HUES64 (cell line): ENCODE data around the gene NHLRC2.

Experiments
- H3K27ac ChIP-seq: 2 replicates; pipeline ENCODE4 v1.7.0; 2013; ENCODE audit warnings: low read depth, low read length, inconsistent platforms
- H3K27me3 ChIP-seq: 2 replicates; pipeline ENCODE4 v1.6.1; 2013; ENCODE audit warnings: mild to moderate bottlenecking, low read length; ENCODE audit not compliant: insufficient read depth
- H3K36me3 ChIP-seq: 2 replicates; pipeline ENCODE4 v1.6.1; 2013; ENCODE audit warnings: mild to moderate bottlenecking, low read length; ENCODE audit not compliant: insufficient read depth
- H3K4me1 ChIP-seq: 2 replicates; pipeline ENCODE4 v1.6.1; 2013; ENCODE audit warnings: mild to moderate bottlenecking, low read length, moderate library complexity; ENCODE audit not compliant: insufficient read depth
- H3K4me3 ChIP-seq: 2 replicates; pipeline ENCODE4 v1.5.1; 2013; ENCODE audit warnings: mild to moderate bottlenecking, low read length, moderate library complexity
- H3K9ac ChIP-seq: 2 replicates; pipeline ENCODE4 v1.6.1; 2013; ENCODE audit warnings: mild to moderate bottlenecking, low read depth, low read length
- H3K9me3 ChIP-seq: 2 replicates; pipeline ENCODE4 v1.6.1; 2013; ENCODE audit warnings: low read depth, low read length; ENCODE audit not compliant: insufficient read depth
- WGBS: fragments of 150-250, 120-280 bp; methylation state at CpG from one replicate; pipeline ENCODE4 v1.1.7; 2013; ENCODE audit warnings: missing lambda C conversion rate; 5-methylcytosine and 5-hydroxymethylcytosine counted together

The NHLRC2 gene

DNA sequence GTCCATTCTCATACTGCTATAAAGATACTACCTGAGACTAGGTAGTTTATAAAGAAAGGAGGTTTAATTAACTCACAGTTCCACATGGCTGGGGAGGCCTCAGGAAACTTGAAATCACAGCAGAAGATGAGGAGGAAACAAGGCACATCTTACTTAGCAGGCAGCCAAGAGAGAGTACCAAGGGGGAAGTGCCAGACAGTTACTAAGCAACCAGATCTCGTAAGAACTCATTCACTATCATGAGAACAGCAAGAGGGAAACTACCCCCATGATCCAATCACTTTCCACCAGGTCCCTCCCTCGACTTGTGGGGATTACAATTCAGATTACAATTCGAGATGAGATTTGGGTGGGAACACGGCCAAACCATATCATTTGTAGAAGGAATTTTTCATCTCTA is 36.3 kb downstream of the NHLRC2 start:
- H3K9me3 ChIP-seq = no peaks in the 10 kb centered on the region
- H3K4me3 ChIP-seq = no peak overlapping the region
- WGBS = 90% methylated on average over 2 of the region's 4 CpGs
- H3K36me3 ChIP-seq = peaks cover 59% of the 10 kb centered on the region
- no peak overlapping the region for H3K27ac ChIP-seq
- no peaks in the 10 kb centered on the region for H3K27me3 ChIP-seq
- no peaks in the 10 kb centered on the region for H3K4me1 ChIP-seq
- no peak overlapping the region for H3K9ac ChIP-seq

DNA sequence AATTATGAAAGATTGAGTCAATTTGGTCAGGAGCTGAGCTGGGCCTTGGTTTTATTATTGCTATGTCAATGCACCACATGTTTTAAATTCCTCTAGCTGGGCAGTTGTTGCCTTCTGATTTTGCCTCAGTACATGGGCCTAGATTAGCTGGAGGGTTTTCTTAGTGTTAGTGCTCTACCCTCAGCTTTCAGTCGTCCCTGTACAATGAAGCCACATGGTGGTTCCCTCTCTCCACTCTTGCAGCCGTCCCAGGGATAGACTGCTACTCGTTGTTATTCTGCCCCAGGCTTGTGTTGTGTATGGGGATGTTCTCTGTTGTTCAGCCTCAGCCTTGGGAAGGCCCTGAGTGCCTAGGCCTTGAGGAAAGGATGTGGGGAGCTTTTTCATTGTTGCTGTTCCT is 37.0 kb downstream of the NHLRC2 start:
- Histone ChIP-seq H3K36me3 (peaks cover 53% of the 10 kb centered on the region), H3K27me3 (no peaks in the 10 kb centered on the region), H3K9ac (no peak overlapping the region), H3K9me3 (no peaks in the 10 kb centered on the region), H3K4me3 (no peak overlapping the region), H3K27ac (no peak overlapping the region), H3K4me1 (no peaks in the 10 kb centered on the region)
- WGBS = 94% methylated on average over 3 of the region's 3 CpGs

DNA sequence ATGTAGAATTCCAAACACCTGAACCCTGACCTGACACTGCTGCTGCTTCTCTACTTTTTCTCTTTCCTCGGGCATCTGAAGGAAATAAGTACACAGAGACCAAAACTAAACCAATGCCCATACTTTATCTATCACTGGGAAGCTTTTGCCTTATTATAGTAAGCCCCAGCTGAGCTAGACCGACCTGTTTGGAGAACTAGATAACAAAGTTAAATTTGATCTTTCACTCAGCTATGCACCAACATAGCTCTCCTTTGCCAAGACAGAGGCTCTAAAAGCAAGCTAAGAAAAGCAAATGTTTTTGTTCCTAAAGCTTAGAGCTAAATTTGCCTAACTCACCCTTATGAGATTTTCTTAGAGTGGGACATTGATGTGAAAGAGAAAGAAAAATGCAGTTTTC is 39.1 kb downstream of the NHLRC2 start:
- no peaks in the 10 kb centered on the region for H3K9me3 ChIP-seq
- H3K27me3 ChIP-seq = no peaks in the 10 kb centered on the region
- H3K9ac ChIP-seq = no peak overlapping the region
- H3K4me1 ChIP-seq = no peaks in the 10 kb centered on the region
- no peak overlapping the region for H3K4me3 ChIP-seq
- H3K36me3 ChIP-seq = peaks cover 48% of the 10 kb centered on the region
- 88% methylated on average over 2 of the region's 2 CpGs for WGBS
- H3K27ac ChIP-seq = no peak overlapping the region

DNA sequence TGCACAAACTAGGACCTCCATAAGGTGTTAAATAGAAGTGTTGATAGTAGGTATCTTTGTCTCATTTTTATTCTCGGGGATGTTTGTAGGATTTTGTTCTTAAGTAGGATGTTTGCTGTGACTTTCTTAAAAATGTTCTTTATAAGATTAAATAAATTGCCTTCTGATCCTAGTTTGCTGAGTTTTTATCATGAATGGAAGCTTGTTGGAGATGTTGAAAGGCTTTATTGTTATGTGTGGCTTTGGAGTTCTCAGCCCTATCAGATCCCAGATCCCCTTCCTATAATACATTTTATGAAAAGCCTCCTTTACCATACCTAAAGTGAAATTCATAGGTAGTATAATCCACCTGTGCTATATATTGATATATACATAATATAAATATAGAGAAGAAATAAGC is 40.1 kb downstream of the NHLRC2 start:
- Histone ChIP-seq H3K4me3 (no peak overlapping the region), H3K9me3 (no peaks in the 10 kb centered on the region), H3K27ac (no peak overlapping the region), H3K27me3 (no peaks in the 10 kb centered on the region), H3K9ac (no peak overlapping the region), H3K36me3 (peaks cover 47% of the 10 kb centered on the region), H3K4me1 (no peaks in the 10 kb centered on the region)
- 100% methylated on average over 1 of the region's 1 CpG for WGBS

GRCh38 chr10:113895018-113895417 is 40.6 kb downstream of the NHLRC2 start:
- Histone ChIP-seq H3K27me3 (no peaks in the 10 kb centered on the region), H3K4me1 (no peaks in the 10 kb centered on the region), H3K27ac (no peak overlapping the region), H3K9me3 (no peaks in the 10 kb centered on the region), H3K4me3 (no peak overlapping the region), H3K9ac (no peak overlapping the region), H3K36me3 (peaks cover 42% of the 10 kb centered on the region)

DNA sequence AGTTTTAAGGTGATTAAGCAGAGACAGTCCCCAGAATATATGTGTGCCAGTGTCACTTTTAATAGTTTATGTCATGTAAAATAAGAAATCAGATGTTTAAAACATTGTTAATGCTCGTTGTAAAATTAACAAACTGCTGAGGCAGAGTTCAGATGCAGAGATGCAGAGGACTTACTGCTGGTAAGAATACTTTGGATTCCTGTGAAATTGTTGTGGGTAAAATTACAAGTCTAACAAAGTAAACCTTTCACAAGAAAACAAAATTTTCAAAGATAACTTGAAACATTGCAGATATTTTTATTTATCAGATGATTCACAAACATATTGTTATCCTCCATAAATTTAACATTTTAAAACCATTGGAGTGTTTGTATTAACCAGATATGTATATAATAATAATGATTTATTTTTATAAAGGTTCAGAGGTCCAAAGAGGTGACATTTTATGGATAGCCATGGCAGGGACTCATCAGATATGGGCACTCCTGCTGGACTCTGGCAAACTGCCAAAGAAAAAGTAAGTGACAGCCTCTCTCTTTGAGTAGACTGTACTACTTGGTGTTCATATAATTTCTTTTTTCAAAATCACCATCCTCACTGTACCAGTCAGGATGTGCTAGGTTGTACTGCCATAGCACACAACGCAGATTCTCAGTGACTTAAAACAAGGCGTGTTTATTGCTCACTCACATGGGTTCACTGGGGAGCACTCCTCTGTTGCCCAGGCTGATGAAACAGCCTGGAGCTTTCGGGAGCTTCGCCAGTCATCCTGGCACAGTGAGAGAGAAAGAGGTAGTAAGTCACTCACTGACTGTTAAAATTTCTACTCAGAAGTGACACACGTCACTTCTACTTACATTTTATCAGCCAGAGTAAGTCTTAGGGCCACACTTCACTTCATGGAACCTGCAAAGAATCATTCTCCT is 43.5 kb downstream of the NHLRC2 start:
- 89% methylated on average over 6 of the region's 6 CpGs for WGBS
- H3K4me1 ChIP-seq = no peaks in the 10 kb centered on the region
- H3K9ac ChIP-seq = no peak overlapping the region
- no peak overlapping the region for H3K4me3 ChIP-seq
- H3K9me3 ChIP-seq = no peaks in the 10 kb centered on the region
- H3K27ac ChIP-seq = no peak overlapping the region
- H3K36me3 ChIP-seq = peaks cover 56% of the 10 kb centered on the region
- H3K27me3 ChIP-seq = no peaks in the 10 kb centered on the region

DNA sequence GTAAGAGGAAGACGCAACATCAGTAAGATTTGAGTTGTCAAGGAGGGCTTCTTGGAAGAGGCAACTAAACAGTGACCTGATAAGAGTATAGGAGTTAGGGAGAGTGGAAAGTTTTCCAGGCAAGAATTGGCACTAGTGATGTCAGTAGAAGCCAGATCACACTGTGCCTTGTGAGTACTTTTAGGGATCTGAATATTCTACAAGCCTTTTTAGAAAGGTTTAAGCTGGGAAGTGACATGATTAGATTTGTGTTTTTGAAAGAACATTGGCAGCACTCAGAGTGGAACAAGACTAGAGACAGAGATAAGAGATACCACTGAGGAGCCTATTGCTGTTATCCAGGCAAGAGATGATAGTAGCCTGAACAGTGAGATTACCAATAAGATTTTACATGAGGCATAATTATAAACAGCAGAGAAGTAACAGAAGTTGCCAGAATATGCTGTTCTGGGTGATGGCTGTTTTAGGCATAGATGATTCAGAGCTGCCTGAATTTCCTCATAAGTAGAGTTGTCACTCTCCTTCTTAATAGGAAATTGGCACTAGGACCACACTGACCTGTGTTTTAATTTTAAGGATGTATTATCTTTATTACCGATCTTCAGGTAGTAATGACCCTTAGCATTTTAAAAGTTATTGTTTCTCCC is 45.6 kb downstream of the NHLRC2 start:
- Histone ChIP-seq H3K27ac (no peak overlapping the region), H3K9me3 (no peaks in the 10 kb centered on the region), H3K4me1 (no peaks in the 10 kb centered on the region), H3K27me3 (no peaks in the 10 kb centered on the region), H3K4me3 (no peak overlapping the region), H3K36me3 (peaks cover 73% of the 10 kb centered on the region), H3K9ac (no peak overlapping the region)
- WGBS = 94% methylated on average over 1 of the region's 2 CpGs

- H3K9me3 ChIP-seq = no peaks in the 10 kb centered on the region
- WGBS = no CpG with 5 or more reads among the region's 1 CpG
- no peak overlapping the region for H3K9ac ChIP-seq
- no peak overlapping the region for H3K27ac ChIP-seq
- no peaks in the 10 kb centered on the region for H3K4me1 ChIP-seq
- H3K27me3 ChIP-seq = no peaks in the 10 kb centered on the region
- H3K4me3 ChIP-seq = no peak overlapping the region
- peaks cover 96% of the 10 kb centered on the region for H3K36me3 ChIP-seq
Observed at GRCh38 chr10:113905756-113906155, 51.3 kb downstream of the NHLRC2 start.

- Histone ChIP-seq H3K4me3 (no peak overlapping the region), H3K4me1 (no peaks in the 10 kb centered on the region), H3K36me3 (peaks cover 88% of the 10 kb centered on the region), H3K27ac (no peak overlapping the region), H3K9me3 (no peaks in the 10 kb centered on the region), H3K9ac (no peak overlapping the region), H3K27me3 (no peaks in the 10 kb centered on the region)
- WGBS = 91% methylated on average over 3 of the region's 3 CpGs
Observed at GRCh38 chr10:113907166-113907565, 52.7 kb downstream of the NHLRC2 start.

DNA sequence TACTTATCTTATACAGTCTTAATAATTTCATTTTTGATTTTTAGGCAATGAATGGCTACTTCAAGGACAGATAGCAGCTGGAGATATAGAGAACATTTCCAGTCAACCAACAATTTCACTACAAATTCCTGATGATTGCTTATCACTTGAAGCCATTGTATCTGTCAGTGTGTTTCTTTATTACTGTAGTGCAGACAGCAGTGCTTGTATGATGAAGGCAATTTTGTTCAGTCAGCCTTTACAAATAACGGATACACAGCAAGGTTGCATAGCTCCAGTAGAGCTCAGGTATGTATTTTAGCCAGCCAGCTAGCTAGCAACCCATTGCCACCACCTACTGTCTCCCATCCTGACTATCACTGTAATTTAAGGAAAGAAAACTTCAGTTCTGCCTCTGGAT is 53.8 kb downstream of the NHLRC2 start:
- Histone ChIP-seq H3K4me1 (no peaks in the 10 kb centered on the region), H3K27ac (no peak overlapping the region), H3K27me3 (no peaks in the 10 kb centered on the region), H3K36me3 (peaks cover 86% of the 10 kb centered on the region), H3K9ac (no peak overlapping the region), H3K4me3 (no peak overlapping the region), H3K9me3 (no peaks in the 10 kb centered on the region)
- 100% methylated on average over 1 of the region's 1 CpG for WGBS

DNA sequence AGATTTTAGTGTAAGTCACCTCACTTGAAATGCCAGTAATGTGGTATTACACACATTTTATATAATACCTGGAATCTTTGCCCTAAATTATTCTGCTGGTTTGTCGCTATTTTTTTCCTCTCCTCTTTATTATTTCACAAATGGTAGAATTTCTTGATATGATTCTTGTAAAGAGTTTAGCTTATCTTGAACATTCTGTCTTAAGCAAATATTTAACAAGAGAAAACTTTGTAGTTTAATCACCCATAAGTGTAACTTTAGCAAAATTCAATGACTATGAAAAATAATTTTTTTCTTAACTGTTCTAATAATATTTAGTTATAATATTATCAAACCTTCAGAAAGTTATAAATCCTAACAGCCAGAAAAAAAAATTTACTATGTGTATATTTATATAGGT is 56.7 kb downstream of the NHLRC2 start:
- no peak overlapping the region for H3K4me3 ChIP-seq
- no peaks in the 10 kb centered on the region for H3K4me1 ChIP-seq
- WGBS = no CpG with 5 or more reads among the region's 1 CpG
- H3K9me3 ChIP-seq = no peaks in the 10 kb centered on the region
- no peak overlapping the region for H3K27ac ChIP-seq
- no peaks in the 10 kb centered on the region for H3K27me3 ChIP-seq
- H3K9ac ChIP-seq = no peak overlapping the region
- H3K36me3 ChIP-seq = peaks cover 57% of the 10 kb centered on the region
